HCT116 (cell line): ENCODE data around the gene NBAS.

Source experiments
- ATF3 ChIP-seq: IDR thresholded peaks from 2 replicates; pipeline ENCODE4 v1.6.1; 2012
- CEBPB ChIP-seq: IDR thresholded peaks from 2 replicates; pipeline ENCODE4 v1.6.1; 2012; ENCODE audit warnings: low read depth
- CTCF ChIP-seq, 3 experiments: fragments of 200-600 bp in 1 of 3; sonication (generic) in 1 of 3; IDR thresholded peaks in 2 of 3; conservative IDR thresholded peaks in 1 of 3; 2 replicates each; pipeline ENCODE4 v1.5.1; 2012 to 2017; ENCODE audit warnings: low read depth in 2 of 3, low read length in 2 of 3, antibody characterized with exemption in 1 of 3, borderline replicate concordance in 1 of 3, control low read depth in 1 of 3, mild to moderate bottlenecking in 1 of 3, mixed read lengths in 1 of 3, mixed run types in 1 of 3, moderate library complexity in 1 of 3; ENCODE audit not compliant: insufficient read depth in 1 of 3
- EGR1 ChIP-seq: IDR thresholded peaks from 2 replicates; pipeline ENCODE4 v1.6.1; 2012; ENCODE audit warnings: low read depth
- EZH2 ChIP-seq: fragments of 200-600 bp; sonication (generic); IDR thresholded peaks from 2 replicates; pipeline ENCODE4 v1.6.1; 2017; ENCODE audit warnings: antibody characterized with exemption, mixed run types
- EZH2phosphoT487 ChIP-seq: fragments of 200-600 bp; IDR thresholded peaks from 2 replicates; pipeline ENCODE4 v1.6.1; 2018; ENCODE audit warnings: antibody characterized with exemption, borderline replicate concordance
- POLR2A ChIP-seq: IDR thresholded peaks from 2 replicates; pipeline ENCODE4 v1.7.0; 2011; ENCODE audit warnings: borderline replicate concordance; ENCODE audit not compliant: insufficient read depth, insufficient read length; ENCODE audit errors: extremely low read depth
- POLR2AphosphoS5 ChIP-seq: IDR thresholded peaks from 2 replicates; pipeline ENCODE4 v1.6.1; 2011; ENCODE audit warnings: mild to moderate bottlenecking, low read depth, low read length, moderate library complexity
- SIN3A ChIP-seq: IDR thresholded peaks from 2 replicates; pipeline ENCODE4 v1.6.1; 2012; ENCODE audit warnings: low read depth
- SP1 ChIP-seq: IDR thresholded peaks from 2 replicates; pipeline ENCODE4 v1.6.1; 2012; ENCODE audit warnings: low read depth
- ZBTB33 ChIP-seq: IDR thresholded peaks from 2 replicates; pipeline ENCODE4 v1.6.1; 2011; ENCODE audit warnings: mild to moderate bottlenecking, low read length, moderate library complexity; ENCODE audit not compliant: insufficient replicate concordance; ENCODE audit errors: extremely low read depth

GRCh38 chr2:15260196-15260595 lies 300.9 kb downstream of the NBAS start:
- TF ChIP-seq CTCF (IDR thresholded peaks at IDR 0.05 in 2 of 3, conservative IDR thresholded peaks at IDR 0.05 in 1 of 3; ENCODE audit: borderline replicate concordance in 1 of 3, insufficient read depth in 1 of 3, low read depth in 2 of 3, low read length in 2 of 3) = no peak
- no peak for TF ChIP-seq SIN3A
- no peak for TF ChIP-seq EZH2phosphoT487
- no peak for TF ChIP-seq POLR2A
- no peak for TF ChIP-seq EZH2
- no peak for TF ChIP-seq CEBPB
- no peak for TF ChIP-seq EGR1
- no peak for TF ChIP-seq SP1
- no peak for TF ChIP-seq POLR2AphosphoS5
- TF ChIP-seq ATF3 = no peak
- no peak for TF ChIP-seq ZBTB33
